HG02943 (cell line): Measurements from ENCODE around the gene MALT1.
"Not testable (repeated sequence)": the region's sequence is repeated elsewhere in the genome, so short reads cannot be mapped to it uniquely, and the experiment has no call there.

Experiments
- ATAC-seq: cut with Tn5 transposase; IDR thresholded peaks from one replicate; pipeline ENCODE4 v1.9.1; 2021; ENCODE audit warnings: mild to moderate bottlenecking, low read depth, moderate library complexity; ENCODE audit not compliant: unreplicated experiment

Gene MALT1

DNA sequence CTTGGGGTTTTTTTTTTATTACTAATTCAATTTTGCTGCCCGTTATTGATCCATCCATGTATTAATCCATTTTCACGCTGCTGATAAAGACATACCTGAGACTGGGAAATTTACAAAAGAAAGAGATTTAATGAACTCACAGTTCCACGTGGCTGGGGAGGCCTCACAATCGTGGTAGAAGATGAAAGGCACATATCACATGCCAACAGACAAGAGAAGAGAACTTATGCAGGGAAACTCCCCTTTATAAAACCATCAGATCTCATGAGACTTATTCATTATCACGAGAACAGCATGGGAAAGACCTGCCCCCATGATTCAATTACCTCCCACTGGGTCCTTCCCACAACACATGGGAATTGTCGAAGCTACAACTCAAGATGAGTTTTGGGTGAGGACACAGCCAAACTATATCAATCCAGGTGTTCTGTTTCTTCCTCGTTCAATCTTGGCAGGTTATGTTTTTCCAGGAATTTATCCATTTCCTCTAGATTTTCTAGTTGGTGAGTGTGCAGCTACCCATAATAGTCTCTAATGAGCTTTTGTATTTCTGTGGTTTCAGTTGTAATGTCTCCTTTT, 18.0 kb upstream of the MALT1 start:
- not testable (repeated sequence) for ATAC-seq

DNA sequence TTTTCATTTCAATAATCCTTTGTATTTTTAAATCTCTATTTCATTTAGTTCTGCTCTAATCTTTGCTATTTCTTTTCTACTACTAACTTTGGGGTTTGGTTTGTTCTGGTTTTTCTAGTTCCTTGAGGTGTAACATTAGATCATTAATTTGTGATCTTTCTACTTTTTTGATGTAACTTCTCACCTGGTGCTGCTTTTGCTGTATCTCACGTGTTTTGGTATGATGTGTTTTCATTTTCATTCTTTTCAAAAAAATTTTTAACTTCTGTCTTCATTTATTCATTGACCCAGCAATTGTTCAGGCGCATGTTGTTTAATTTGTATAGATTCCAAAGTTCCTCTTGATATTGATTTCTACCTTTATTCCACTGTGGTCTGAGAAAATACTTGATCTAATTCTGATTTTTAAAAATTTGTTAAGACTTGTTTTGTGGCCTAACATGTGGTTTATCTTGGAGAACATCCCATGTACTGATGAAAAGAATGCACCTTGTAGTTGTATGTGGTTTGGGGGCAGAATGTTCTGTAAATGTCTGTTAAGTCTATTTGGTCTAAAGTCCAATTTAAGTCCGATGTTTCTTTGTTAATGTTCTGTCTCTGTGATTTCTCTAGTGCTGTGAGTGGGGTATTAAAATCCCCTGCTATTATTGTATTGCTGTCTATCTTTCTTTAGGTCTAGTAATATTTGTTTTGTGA, 17.3 kb upstream of the MALT1 start:
- ATAC-seq, result no peak

DNA sequence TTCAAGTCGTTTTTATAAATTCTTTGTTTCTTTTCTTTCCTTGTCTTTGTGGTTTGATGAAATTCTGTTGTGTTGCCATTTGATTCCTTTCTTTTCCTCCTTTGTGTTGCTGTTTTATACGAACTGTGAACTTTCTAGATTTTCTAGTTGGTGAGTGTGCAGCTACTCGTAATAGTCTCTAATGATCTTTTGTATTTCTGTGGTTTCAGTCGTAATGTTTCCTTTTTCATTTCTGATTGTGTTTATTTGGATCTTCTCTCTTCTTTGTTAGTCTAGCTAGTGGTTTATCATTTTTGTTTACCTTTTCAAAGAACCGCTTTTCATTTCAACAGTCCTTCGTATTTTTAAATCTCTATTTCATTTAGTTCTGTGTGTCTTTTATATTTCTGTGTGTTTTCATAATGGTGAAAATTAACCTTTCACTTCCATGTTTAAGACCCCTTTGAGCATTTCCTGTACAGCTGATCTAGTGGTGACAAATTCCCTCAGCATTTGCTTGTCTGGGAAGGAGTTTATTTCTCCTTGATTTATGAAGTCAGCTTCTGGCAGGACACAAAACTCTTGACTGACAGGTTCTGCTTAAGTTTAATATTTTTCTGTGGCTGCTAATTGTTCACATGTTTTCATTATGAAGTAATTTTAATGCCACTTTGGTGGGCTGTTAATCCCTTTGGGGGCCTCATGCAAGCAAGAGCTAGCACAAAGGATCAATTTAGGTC, 16.2 kb upstream of the MALT1 start:
- no peak for ATAC-seq

DNA sequence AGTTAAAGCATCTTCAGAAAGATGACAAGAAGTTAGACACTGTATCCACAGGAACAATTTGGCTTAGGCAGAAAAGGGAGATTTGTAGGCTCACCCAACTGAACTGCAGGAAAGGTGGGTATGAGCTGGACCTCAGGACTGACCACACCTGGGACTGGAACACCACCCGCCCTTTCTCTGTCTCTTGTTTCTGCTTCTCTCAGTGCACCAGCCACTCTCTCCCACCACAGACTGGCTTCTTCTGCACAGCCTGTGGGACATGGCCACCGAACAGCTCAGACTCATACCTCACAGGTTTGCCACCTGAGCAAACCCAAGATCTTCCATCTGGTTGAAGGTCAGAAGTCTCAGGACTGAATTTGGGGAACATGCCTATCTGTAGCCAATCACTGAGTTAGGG, 14.2 kb upstream of the MALT1 start:
- ATAC-seq, result no peak

DNA sequence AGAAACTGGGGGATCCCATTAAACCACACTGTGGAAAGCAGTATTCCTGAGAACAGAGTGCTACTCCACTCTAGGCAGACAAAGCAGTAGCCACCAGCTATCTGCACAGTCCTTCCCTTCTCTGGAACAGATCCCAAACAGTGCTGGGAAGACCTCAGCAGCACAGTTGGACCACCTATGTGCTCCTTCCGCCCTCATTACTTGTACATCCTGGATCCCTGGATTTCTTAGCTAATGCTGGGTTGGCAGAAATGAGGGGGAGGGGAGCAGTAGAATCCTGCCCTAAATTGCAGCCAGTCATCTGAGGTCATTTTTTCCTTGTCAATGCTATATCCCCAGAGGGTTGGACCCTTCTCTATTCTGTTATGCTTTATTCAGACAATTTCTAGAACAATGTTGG, 13.8 kb upstream of the MALT1 start:
- ATAC-seq, result no peak

DNA sequence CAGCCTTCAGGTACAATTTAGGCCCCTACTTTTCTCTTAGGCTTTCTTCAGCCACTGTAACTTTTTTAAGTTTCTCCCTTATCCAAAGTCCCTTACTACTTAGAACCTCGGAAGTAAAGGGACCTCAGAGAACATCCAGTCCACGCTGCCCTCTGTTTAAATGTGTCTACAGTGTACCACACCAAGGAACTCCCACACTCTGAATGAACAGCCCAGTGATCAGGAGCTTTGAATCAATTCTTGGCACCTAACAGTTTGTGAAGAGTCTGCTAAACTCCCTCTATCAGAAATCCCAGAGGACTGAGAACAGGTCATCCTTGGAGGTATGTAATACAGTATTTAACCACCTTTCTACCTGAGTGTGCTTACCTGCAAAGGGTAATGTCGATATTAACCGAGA, 11.6 kb upstream of the MALT1 start:
- ATAC-seq, result no peak

DNA sequence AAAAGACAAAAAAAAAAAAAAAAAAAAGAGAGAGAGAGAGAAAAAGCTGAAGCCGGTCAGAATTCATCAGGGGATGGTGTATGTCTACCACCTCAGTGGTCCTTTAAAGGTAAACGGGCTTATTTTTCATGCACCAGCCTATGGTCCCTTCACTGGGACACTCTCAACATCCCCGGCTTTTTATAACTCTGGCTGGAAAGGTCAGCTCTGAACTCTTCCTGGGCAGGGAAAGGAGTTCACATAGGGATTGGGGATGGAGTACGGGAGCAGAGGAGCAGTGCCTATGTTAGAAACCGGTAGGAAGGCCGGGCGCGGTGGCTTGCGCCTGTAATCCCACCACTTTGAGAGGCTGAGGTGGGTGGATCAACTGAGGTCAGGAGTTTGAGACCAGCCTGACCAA, 10.3 kb upstream of the MALT1 start:
- no peak for ATAC-seq

DNA sequence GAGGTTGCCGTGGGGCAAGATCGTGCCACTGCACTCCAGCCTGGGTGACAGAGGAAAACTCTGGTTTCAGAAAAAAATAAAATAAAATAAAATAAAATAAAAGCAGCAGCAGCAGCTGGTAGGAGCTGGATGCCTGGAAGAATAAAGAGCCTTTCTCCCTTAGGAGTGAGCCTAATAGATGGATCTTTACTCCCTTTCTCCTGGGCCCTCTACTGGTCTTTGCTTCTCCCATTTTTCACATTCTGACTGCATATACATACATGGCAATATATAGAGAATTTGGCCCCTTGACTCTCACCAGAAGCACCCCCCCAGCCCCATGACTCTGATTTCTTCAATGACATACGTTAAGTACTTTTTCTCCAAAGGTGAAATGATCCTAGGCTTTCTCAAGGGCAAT, 9.8 kb upstream of the MALT1 start:
- ATAC-seq, result no peak

DNA sequence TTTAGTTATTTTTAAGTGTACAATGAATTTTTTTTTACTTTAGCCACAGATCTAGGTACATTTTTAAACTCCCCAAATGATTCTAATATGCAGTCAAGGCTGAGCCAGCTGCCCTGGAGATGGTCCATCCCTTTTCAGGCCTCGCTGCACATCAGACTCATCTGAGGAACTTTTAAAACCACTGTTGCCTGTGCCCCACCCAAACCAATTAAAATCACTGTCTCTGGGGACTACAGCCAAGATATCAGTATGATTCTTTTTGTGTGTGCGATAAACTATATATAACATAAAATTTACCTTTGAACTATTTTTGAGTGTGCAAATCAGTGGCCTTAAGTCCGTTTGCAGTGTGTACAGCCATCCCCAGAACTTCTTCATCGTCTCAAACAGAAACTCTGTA, 9.1 kb upstream of the MALT1 start:
- no peak for ATAC-seq

DNA sequence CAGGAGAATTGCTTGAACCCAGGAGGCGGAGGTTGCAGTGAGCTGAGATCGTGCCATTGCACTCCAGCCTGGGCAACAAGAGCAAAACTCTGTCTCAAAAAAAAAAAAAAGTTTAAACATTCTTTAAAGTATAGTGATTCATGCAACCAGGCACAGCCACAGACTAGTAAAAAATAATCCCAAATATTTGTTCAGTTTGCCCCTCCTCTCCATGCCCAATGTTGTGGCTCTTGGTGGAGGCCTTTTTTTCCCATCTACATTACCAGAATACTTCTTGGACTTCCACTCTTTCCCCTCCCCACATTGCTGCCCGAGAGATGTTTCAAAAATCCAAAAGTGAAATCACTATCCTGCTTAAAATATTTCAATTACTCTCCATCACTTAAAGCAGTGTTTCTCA, 5.1 kb upstream of the MALT1 start:
- ATAC-seq, result no peak

DNA sequence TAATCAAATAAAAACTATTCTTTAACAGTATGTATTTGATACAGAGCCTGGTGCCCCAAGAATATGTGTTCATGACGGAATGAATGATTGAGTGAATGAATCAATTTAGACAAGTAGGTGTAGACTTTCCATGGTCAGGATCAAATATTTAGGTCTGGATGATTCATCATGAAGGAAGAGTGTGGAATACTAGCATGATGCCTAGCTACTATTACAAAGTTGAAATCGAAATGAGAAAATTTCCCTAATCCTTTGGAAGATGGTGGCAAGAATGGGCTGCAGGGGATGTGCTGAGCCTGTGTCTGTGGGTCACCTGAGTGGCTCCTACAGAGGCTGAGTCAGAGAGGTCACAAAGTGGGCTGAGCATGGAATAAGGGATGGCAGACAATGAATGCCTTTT, 3.1 kb upstream of the MALT1 start:
- no peak for ATAC-seq

DNA sequence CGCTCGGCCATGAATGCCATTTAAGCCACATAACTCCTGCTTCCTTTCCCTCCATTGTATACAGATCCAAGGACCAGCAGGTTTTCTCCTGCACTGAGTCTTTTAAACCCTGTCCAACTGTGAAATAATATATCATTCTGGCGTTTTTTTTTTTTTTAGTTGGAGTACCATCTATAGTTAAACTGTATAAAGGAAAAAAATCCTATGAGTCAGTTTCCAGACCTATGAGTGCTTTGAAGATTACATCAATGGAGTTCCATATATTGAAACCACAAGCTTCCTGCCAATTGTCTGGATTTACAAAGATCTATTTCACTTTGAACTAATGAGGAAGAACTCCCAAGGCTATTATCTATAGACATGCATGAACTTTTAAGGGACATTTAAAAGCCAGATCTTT, 2.4 kb upstream of the MALT1 start:
- no peak for ATAC-seq

DNA sequence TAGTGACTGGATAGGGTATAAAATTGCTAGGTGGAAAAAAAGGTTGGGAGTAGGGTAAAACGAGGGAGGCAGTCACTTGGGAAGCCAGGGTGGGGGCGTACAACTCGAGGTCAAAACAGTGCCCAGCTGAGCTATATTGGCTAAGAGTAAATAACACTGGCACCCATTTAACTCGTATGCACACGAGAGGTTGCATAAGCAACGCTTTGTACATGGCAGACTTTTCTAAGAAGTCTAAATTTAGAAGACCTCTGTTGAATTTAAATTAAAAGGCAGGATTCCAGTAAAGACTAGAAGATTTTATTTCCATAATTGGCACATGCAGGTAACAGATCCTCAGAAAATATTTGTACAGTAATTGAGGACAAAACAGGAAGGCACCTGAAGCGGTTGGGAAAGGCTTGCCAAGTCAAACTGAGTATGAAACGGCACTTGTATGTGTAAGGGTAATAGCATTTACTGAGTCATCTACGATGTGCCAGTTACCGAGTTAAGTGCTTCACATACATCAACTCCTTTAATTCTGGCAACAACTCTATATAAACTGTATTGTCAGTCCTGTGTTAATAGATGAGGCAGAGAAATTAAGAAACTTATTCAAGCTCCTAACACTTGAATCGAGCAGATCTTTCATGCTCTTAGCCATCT, 1.4 kb upstream of the MALT1 start:
- no peak for ATAC-seq

DNA sequence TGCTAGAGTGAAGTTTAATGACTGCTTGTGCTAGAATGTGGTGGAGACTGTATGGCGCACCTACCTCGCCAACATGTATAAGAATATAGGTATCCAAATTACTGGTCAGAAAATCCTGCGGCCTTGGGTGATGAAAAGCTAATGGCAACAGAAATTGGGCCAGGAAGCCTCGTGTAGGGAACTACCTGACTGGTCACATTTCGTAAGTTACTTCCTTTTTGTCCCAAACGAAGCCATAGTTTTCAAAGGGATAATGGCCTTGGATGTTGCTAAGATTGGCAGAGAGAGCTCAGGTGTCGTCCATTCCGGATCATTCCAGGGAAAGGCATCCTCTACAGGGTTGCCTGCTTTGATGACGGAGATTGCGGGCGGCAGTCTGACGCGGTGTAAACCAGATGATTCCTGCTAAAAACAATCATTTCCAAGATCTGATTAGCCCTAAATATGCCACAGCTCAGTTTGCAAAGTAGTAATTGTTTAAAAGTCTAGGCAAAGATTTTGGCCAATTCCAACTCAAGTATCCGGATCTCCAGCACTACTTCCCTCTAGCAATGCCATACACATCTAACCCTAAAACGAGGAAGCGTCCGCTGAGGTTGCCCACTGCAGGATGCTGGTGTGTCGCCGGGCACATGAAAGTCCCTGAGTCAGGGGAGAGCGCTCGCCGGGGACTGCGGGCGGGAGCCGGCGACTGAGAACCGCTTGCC, 708 bp upstream of the MALT1 start:
- no peak for ATAC-seq

DNA sequence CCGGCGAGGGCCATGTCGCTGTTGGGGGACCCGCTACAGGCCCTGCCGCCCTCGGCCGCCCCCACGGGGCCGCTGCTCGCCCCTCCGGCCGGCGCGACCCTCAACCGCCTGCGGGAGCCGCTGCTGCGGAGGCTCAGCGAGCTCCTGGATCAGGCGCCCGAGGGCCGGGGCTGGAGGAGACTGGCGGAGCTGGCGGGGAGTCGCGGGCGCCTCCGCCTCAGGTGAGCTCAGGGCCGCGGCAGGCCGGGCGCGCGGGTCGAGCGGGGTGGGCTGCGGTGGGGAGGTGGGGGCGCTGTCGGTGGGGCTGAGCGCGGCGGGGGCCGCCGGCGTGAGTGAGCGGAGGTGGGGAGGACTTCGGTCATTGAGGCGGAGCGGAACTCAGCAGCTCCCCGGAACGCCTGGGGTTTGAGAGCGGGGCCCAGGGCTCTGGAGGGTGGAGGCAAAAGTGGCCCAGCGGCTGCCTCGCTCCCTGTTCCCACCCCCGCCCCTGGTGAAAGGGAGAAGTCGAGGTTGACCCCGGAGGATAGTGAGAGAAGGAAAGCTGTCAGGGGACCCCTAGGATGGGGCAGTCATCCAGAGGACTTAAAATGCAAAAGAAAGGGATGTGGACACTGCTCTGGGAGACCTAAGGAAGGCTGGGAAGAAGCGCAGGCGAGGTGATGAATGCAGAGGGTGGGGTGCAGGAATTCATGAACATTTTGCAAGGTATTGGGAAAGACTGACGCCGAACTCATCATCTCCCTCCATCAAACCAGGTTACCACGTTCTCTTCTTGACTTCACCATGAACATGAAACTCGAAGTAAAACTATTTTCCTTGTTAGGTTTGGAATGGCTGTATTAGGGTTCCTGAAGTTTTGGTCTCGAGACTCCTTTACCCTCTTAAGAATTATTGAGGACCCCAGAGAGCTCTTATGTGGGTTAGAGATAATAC, 633 bp downstream of the MALT1 start:
- peak; percentile 31 for ATAC-seq

DNA sequence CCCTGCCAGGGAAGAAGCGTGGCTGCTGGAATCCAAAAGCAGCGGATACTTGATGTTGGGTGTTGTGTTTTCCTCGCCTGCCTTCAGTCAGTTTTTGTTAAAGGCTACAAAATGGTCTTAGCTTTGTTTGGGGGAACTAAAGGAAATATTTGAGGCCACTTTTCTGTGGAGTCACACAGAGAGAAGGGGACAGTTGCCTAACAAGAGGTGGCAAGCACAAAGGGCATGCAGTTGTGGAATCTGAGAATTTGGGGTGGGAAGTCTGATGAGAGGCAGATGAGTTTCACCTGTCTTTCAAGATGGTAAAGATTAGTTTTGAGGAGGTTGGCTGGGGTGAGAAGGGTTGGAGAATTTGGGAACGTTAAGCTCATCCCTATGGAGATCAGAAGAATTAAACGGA, 2.9 kb downstream of the MALT1 start:
- no peak for ATAC-seq

DNA sequence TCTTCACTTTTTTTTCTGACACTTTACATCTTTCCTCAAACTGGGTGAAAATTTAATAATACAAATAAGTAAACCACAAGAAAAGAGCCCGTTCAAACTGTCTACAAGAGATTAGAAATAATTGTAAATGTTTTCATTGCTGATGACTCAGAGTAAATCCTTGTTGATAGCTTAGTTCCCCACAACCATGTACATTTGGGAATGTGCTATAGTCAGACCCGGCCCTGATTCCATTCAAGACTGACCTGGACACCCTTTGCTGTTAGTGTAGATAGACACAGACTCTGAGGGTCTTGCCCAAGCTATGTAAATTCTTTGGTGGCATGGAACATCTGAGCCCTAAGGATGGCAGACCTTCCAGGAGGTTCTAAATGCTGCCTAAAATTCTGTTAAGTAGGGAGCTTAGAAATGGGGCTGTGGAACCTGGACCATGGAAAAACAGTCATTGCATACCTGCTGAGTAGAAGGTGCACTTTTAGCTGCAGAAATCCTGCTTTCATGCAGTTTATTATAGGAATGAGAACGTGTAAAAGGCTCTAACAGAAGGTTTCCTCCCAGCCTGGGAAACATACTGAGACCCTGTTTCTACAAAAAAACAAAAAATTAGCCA, 3.7 kb downstream of the MALT1 start:
- ATAC-seq, result no peak

DNA sequence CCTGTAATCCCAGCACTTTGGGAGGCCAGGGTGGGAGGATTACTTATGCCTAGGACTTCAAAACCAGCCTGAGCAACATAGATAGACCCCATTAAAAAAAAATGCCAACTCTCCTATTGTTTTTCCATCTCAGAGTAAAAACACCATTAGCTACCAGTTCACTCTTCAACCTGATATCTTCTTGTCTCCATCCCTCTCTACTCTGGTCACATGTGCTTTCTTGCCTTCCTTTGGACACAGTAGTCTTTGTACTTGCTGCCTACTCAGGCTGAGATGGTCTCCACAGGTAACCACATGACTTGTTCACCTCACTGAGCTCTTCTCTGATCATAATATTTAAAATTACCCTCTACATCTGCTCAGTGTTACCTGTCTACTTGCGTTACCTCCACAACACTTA, 5.0 kb downstream of the MALT1 start:
- no peak for ATAC-seq

DNA sequence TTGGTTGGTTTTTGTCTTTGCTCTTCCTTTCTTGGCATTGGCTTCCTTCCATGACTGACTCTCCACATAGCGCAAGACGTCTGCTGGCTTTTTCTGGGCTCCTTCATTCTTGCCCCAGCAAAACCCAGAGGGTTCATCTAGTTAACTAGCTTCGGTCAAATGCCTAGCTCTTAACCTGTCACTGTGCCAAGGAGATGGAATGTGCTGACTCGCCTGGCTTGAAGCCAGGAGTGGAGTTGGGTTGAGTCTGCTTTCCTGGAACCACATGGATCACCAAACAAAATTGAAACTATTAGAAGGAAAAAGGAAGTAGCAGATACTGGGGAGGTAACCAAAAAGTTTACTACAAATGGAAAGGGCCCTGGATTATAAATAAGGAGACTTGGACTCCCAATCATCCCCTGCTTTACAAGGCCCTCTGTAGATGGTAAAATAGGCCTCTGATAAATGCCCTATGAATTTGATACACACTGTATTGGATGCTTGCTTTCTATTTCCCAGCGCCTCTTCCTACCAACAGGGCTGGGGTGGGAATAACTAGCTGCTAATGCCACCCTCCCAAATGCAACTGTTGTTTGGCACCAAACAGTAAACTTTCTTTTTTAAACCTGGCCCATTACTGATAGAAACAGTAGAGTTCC, 11.3 kb downstream of the MALT1 start:
- ATAC-seq, result no peak
